Endothelial cell (in vitro differentiated cells): Measurements from ENCODE around the gene TMSB10. TPM values are rescaled to one million over a fixed set of nuclear protein-coding genes. Genes with fewer than 3 reads are reported as not detected.

Source experiments
- DNase-seq: peaks from one replicate; pipeline ENCODE4 v3.0.0; 2021; ENCODE audit warnings: low spot score
- H3K27ac Mint-ChIP-seq: one replicate; pipeline ENCODE4 v1.8.0; 2021; ENCODE audit warnings: mixed read lengths, inconsistent platforms; ENCODE audit not compliant: unreplicated experiment
- H3K27me3 Mint-ChIP-seq: one replicate; pipeline ENCODE4 v1.8.0; 2021; ENCODE audit warnings: mild to moderate bottlenecking, moderate library complexity, mixed read lengths, inconsistent platforms; ENCODE audit not compliant: unreplicated experiment
- H3K36me3 Mint-ChIP-seq: one replicate; pipeline ENCODE4 v1.8.0; 2021; ENCODE audit warnings: mild to moderate bottlenecking, low read depth, mixed read lengths, inconsistent platforms; ENCODE audit not compliant: unreplicated experiment
- H3K4me1 Mint-ChIP-seq: one replicate; pipeline ENCODE4 v1.8.0; 2021; ENCODE audit warnings: mild to moderate bottlenecking, mixed read lengths, inconsistent platforms; ENCODE audit not compliant: unreplicated experiment
- H3K4me3 Mint-ChIP-seq: one replicate; pipeline ENCODE4 v1.8.0; 2021; ENCODE audit warnings: mild to moderate bottlenecking, mixed read lengths, inconsistent platforms; ENCODE audit not compliant: unreplicated experiment
- H3K9me3 Mint-ChIP-seq: one replicate; pipeline ENCODE4 v1.8.0; 2021; ENCODE audit warnings: mixed read lengths, inconsistent platforms; ENCODE audit not compliant: unreplicated experiment
- long read RNA-seq: library from polyadenylated mRNA; unstranded; transcript quantifications from one replicate; pipeline ENCODE4 v2.0.0, GENCODE V29; 2020; ENCODE audit not compliant: unreplicated experiment
- total RNA-seq: library from RNA; stranded (reverse); fragmentation: NEBNext Ultra II Directional; extraction: Animal tissue kit (Norgen Biotek cat#: 25700); gene quantifications from one replicate; pipeline ENCODE4 v1.2.1, GENCODE V29; 2021; ENCODE audit not compliant: unreplicated experiment
- TF ChIP-seq, protein P1 (sequence below): fragments of 200-600 bp; sonication (generic); IDR thresholded peaks from one replicate; pipeline ENCODE4 v1.5.0; 2021; ENCODE audit warnings: antibody characterized with exemption; ENCODE audit not compliant: unreplicated experiment

The TMSB10 gene
- 3,500 TPM for total RNA-seq
- long read RNA-seq, transcript TMSB10-201 (3 exons, 496 nt) = major isoform, 4,951 of 5,201 reads
- long read RNA-seq, partial matches to known transcripts = 174 of 5,201 reads
- long read RNA-seq, other reads (novel, unspliced or antisense) = 76 of 5,201 reads

DNA sequence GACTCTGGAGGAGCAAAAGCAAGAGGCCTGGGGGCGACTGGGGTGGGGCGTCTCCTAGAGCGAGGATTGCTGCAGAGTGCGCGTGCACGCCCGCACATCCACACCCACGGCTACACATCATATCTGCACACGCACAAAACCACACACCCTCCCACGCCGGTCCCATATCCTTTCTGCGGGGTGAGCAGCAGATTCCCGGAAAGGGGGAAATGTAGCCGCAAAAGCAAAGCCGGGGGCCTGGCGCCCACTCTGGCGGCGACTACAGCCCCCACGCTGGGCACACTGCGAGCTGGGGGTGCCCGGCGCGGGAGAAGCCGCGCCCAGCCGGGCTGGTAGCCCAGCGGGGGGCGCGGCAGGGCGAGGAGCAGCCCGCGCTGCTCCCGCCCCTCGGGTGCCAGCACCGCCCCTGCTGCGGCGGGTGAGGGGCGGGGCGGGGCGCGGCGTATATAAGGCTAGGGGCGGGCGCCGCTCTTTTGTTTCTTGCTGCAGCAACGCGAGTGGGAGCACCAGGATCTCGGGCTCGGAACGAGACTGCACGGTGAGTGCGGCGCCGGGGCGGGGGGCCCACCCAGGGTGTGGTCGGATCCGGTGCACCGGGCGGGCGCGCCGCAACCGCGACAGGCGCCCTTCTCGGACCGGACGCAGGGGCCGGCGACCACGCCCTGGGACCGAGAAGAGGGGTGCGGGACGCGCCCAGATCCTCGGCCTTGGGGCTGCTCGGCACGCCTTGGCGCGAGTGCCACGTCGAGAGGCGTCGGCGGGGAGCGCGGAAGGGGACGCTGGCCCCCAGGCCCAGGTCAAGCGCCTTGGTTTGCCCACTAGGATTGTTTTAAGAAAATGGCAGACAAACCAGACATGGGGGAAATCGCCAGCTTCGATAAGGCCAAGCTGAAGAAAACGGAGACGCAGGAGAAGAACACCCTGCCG, at the start of gene TMSB10:
Gene TMSB10, plus strand, starts transcription at position 476 of the 927 bp plus-strand sequence.
- TF ChIP-seq, protein P1, sequence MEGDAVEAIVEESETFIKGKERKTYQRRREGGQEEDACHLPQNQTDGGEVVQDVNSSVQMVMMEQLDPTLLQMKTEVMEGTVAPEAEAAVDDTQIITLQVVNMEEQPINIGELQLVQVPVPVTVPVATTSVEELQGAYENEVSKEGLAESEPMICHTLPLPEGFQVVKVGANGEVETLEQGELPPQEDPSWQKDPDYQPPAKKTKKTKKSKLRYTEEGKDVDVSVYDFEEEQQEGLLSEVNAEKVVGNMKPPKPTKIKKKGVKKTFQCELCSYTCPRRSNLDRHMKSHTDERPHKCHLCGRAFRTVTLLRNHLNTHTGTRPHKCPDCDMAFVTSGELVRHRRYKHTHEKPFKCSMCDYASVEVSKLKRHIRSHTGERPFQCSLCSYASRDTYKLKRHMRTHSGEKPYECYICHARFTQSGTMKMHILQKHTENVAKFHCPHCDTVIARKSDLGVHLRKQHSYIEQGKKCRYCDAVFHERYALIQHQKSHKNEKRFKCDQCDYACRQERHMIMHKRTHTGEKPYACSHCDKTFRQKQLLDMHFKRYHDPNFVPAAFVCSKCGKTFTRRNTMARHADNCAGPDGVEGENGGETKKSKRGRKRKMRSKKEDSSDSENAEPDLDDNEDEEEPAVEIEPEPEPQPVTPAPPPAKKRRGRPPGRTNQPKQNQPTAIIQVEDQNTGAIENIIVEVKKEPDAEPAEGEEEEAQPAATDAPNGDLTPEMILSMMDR = no peak
- Mint-ChIP-seq H3K9me3 (no peaks in the 10 kb centered on the region), H3K4me1 (peaks cover 26% of the 10 kb centered on the region), H3K27ac (peak within 1 kb of the TSS; percentile 96), H3K27me3 (peaks cover 30% of the 10 kb centered on the region), H3K4me3 (peak within 1 kb of the TSS; percentile 95), H3K36me3 (peaks cover 40% of the 10 kb centered on the region)
- DNase-seq = peak; percentile 92

DNA sequence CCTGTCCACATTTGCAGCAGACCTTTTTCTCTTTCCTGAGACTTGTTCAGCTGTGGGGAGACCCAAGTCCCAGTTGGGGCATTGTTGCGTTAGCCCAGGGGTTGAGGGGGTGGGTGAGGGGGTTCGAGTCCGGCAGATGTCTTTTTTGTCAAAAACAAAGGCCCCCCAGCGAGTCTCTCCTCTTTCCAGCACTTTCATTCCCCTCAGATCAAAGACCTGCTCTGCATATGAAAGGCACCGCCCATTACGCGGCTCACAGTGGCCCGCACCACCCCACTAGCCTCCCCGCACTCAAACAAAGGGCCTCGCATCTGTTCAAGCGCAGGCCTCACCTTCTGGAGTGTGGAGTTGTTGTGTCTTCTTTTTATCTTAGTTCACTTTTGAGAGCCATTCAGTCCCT, 49.7 kb upstream of the TMSB10 start:
- no peak overlapping the region for H3K4me3 Mint-ChIP-seq

DNA sequence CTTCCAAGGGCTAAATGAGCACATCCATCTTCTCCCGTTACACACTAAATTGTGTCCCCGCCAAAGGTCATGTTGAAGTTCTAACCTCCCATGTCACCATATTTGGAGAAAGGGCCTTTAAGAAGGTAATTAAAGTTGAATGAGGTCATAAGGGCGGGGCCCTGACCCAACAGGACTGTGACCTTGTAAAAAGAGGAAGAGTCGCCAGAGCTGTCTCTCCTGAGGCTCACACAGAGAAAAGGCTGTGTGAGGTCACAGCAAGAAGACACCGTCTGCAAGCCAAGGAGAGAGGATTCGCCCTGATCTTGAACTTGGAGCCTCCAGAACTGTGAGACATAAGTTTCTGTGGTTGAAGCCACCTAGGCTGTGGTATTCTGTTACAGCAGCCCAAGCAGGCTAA, 48.7 kb upstream of the TMSB10 start:
- Mint-ChIP-seq H3K9me3 (no peaks in the 10 kb centered on the region), H3K4me1 (peaks cover 7% of the 10 kb centered on the region), H3K27ac (no peak overlapping the region), H3K4me3 (no peak overlapping the region), H3K27me3 (peaks cover 14% of the 10 kb centered on the region), H3K36me3 (peaks cover 8% of the 10 kb centered on the region)
- TF ChIP-seq, protein P1 = no peak
- DNase-seq = no peak

More for the DNA sequence above, 49.7 kb upstream of the TMSB10 start:
- Mint-ChIP-seq H3K27me3 (peaks cover 14% of the 10 kb centered on the region), H3K27ac (no peak overlapping the region), H3K36me3 (peaks cover 8% of the 10 kb centered on the region), H3K4me1 (peaks cover 7% of the 10 kb centered on the region), H3K9me3 (no peaks in the 10 kb centered on the region)
- TF ChIP-seq, protein P1 = no peak
- DNase-seq = no peak

DNA sequence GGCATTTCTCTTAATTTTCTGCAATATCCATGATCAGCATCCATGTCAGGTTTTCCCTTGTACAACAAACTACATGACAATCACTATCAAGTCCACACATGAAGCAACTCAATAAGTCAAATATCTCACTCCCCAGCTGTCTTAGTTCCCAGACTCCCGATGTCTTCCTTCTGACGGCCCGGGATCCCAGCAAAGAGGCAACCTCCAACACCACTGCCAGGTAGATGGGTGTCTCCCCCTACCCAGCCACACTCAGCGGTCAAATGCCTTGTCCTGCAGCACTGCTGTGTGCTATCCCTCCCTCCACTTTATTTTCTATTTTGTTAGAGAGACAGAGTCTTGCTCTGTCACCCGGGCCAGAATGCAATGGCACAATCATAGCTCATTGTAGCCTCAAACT, 47.9 kb upstream of the TMSB10 start:
- no peak for DNase-seq
- H3K4me1 Mint-ChIP-seq = peaks cover 7% of the 10 kb centered on the region
- H3K4me3 Mint-ChIP-seq = no peak overlapping the region
- H3K36me3 Mint-ChIP-seq = peaks cover 8% of the 10 kb centered on the region
- H3K9me3 Mint-ChIP-seq = no peaks in the 10 kb centered on the region
- H3K27me3 Mint-ChIP-seq = peaks cover 14% of the 10 kb centered on the region
- no peak overlapping the region for H3K27ac Mint-ChIP-seq
- TF ChIP-seq, protein P1 = no peak

DNA sequence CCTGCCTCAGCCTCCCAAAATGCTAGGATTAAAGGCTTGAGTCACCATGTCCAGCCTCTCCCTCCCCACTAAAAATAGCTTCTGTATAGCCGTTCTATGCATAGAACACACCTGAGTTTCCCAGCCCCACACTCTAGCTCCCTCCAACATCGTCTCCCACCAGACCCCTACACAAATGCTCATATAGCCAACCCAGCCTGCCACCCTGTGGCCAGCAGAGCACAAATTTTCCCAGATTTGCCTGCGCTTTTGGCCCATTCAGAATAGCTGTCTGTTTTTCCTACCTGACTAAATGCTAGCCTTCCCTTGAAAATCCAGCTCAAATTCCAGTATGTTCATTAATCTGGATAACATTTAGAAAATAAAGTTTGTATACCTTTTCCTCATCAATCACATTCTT, 47.3 kb upstream of the TMSB10 start:
- Mint-ChIP-seq H3K36me3 (peaks cover 5% of the 10 kb centered on the region), H3K27ac (no peak overlapping the region), H3K9me3 (no peaks in the 10 kb centered on the region), H3K4me1 (peaks cover 7% of the 10 kb centered on the region), H3K27me3 (peaks cover 14% of the 10 kb centered on the region), H3K4me3 (no peak overlapping the region)
- no peak for DNase-seq
- TF ChIP-seq, protein P1 = no peak
